ENCODE results near the gene BBLN. TPM values are rescaled to one million over a fixed set of nuclear protein-coding genes. Genes with fewer than 3 reads are reported as not detected.

The BBLN gene
- total RNA-seq, 8 experiments from 2014 or later = 60.0 to 233 (median 148) TPM

DNA sequence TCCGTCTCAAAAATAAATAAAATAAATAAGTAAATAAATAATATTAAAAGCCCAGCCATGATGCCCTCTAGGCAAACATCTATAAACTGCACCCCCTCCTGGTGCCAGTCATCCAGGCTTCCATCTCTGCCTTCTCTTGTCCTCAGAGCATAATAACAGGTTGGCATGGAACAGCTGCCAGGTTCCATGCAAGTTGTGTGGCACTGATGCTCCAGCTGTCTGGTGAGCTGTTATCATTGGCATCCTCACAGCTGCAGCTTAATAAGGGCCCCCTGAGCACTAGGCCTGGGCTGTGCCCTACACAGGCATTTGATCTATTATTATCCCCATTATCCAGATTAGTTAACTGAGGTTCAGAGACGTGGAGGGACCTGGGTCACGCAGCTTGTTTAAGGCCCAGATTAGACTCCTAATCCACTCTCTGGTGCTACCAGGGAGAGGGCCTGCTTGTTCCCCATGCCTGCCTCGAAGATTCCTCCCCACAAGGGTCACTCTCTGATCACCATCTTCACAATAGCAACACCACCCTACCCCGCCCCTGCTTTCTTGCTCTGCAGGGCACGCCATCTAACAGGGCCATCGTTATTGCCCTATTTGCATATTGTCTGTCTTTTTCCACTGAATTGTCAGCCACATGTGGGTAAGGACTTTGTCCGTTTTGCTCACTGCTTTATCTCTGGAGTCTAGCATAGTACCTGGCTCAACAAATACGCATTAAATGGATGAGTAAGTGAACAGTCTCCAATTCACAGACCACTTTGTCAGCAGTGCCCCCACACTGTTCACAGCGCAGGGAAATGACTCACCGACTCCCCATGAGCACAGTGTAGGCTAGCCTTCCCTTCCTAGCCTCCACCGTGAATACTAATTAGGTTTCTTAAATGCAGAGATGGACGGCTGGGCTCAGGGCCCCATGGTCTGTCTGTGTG, 41.6 kb downstream of the BBLN start:
- Histone ChIP-seq H3K4me3 (no peak overlapping the region), H3K4me1 (replicated peaks in 1 of 2) (peaks cover 0 to 6% of the 10 kb centered on the region in 2 donors), H3K27ac (no peak overlapping the region)
- in situ Hi-C loops (cut with MboI; ENCODE audit: low pct_unique_long_range_greater_than_20kb in 2 of 9, low sequenced_read_pairs in 9 of 9, unreplicated experiment in 9 of 9) = no loop called here
- no peak for ATAC-seq (replicated peaks in 6 of 8)
- WGBS, 10 experiments = 52 to 100% (median 63%) methylated on average over 1 to 13 of the region's 13 CpGs; no CpG with 5 or more reads in 2 of the 10 experiments

DNA sequence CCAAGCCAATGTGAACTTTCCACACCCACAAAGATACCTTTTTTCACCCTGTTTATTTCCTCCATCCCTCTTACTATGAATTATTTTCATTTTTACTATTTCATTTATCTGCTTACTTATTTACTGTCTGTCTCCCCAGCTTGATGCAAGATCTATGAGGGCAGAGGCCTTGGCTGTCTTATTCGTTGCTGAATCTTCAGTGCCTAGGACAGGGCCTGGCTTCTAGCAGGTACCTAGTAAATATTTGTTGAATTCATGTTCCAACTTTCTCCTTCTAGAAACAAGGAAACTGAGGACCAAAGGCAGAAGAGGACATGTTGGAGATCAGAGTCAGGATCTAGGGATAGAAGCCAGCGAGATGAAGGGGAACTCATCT, 42.6 kb downstream of the BBLN start:
- 0 to 60% (median 6%) methylated on average over 1 to 2 of the region's 2 CpGs; no CpG with 5 or more reads in 5 of the 10 experiments for WGBS, 10 experiments
- no peak for ATAC-seq (replicated peaks in 6 of 8)
- in situ Hi-C loops (cut with MboI; ENCODE audit: low pct_unique_long_range_greater_than_20kb in 2 of 9, low sequenced_read_pairs in 9 of 9, unreplicated experiment in 9 of 9) = no loop called here
- Histone ChIP-seq H3K4me1 (replicated peaks in 1 of 2) (peaks cover 0 to 6% of the 10 kb centered on the region in 2 donors), H3K4me3 (no peak overlapping the region), H3K27ac (no peak overlapping the region)

DNA sequence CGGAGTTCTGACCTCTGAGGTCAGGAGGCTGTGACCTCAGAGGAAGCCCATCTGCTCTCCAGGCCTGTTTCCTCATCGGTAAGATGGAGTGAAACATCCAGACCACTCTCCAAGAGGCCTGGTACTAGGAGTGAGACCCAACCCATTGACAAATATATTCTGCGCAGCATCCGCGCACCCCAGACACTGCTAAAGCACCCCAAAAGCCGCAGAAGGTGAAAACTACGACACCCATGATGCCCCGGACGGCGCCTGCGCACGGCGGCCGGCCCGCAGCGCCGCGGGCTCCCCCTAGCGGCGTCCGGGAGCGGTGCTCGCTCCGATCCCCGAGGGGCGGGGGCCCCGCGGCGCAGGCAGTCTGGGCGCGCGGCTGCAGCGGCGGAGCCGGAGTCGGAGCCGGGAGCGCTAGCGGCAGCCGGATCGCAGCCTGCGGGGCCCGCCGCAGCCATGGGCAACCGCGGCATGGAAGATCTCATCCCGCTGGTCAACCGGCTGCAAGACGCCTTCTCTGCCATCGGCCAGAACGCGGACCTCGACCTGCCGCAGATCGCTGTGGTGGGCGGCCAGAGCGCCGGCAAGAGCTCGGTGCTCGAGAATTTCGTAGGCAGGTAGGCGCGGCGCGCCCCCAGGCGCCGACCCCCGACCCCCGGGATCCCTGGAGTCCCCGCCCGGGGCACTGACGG, 43.1 kb downstream of the BBLN start, which contains the start of gene DNM1:
Gene DNM1, plus strand, starts transcription at position 356 of the 683 bp plus-strand sequence. Its CDS starts 92 bp downstream, at position 448.
- ATAC-seq (replicated peaks in 6 of 8) = peak; percentile 62 to 90 (median 67)
- in situ Hi-C loops (cut with MboI; ENCODE audit: low pct_unique_long_range_greater_than_20kb in 2 of 9, low sequenced_read_pairs in 9 of 9, unreplicated experiment in 9 of 9) = no loop called here
- Histone ChIP-seq H3K4me3 (peak within 1 kb of the TSS; percentile 65 to 97 (median 78)), H3K4me1 (replicated peaks in 1 of 2) (peaks cover 0 to 6% of the 10 kb centered on the region in 2 donors), H3K27ac (peak within 1 kb of the TSS; percentile 80 to 82)
- 0 to 33% (median 0%) methylated on average over 1 to 24 of the region's 72 CpGs; no CpG with 5 or more reads in 7 of the 10 experiments for WGBS, 10 experiments

DNA sequence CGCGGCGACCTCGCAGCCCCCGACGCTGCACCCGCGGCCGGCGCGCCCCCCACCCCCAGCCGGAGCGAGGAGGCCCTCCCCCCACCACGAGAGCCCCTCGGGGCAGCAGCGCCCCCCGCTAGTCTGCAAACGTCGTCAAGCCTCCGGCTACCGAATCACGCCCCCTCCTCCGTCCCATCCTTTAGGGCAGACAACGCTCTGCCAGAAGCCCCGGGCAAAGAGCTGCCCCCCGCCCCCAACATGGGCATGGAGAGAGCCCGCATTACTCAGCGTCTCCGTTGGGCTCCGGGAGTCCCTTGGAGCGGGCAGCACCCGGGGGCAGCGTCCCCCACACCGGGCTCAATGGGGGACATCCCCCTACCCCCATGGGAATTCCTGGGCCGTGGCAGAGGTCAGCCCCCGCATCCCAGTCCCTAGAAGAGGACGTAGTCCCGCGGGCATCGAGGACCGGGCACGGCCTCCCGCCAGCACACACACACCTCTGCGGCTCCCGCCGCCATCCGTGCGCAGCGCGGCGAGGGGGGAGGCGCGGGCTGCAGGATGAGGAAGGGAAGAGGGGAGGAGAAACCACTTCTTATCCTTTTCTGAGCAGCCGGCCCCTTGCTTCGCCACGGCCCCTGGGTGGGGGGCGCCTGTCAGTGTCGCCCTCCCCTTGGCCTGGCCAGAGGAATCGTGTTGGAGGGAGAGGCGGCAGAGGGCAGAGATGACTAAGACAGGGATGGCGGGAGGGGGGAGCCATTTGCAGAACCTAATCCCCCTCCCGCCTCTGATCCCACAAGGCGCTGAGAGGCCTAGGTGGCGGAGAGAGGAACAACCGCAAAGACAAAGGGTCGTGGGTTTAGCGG, 43.9 kb downstream of the BBLN start:
- H3K4me3 ChIP-seq = peak overlapping the region; percentile 65 to 97 (median 78)
- in situ Hi-C loops (cut with MboI; ENCODE audit: low pct_unique_long_range_greater_than_20kb in 2 of 9, low sequenced_read_pairs in 9 of 9, unreplicated experiment in 9 of 9) = no loop called here
- peaks cover 0 to 6% of the 10 kb centered on the region in 2 donors for H3K4me1 ChIP-seq (replicated peaks in 1 of 2)
- WGBS, 10 experiments = 0 to 20% (median 4%) methylated on average over 1 to 10 of the region's 67 CpGs; no CpG with 5 or more reads in 6 of the 10 experiments
- H3K27ac ChIP-seq = peak overlapping the region; percentile 80 to 82
- peak; percentile 32 to 81 (median 77) for ATAC-seq (replicated peaks in 6 of 8)

DNA sequence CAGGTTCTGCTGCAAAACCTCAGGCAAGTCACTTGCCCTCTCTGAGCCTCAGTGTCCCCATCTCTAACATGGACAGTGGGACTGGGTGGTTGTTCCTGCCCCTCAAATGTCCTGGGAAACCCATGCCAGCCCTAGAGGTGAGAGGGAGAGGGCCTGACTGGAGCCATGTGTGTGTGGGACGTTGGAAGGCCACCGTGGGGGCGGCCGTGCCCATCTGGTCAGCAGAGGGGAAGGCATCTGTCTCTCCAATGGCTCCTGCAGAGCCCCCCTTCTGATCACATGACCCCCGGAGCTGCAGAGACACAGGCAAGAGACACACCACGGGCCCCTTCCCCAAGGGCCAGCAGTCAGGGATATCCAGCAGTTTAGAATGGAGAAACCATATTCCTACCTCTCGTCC, 44.8 kb downstream of the BBLN start:
- 37 to 83% (median 60%) methylated on average over 2 to 7 of the region's 7 CpGs; no CpG with 5 or more reads in 7 of the 10 experiments for WGBS, 10 experiments
- ATAC-seq (replicated peaks in 6 of 8) = no peak
- H3K4me1 ChIP-seq (replicated peaks in 1 of 2) = peaks cover 0 to 12% of the 10 kb centered on the region in 2 donors
- H3K4me3 ChIP-seq = peak overlapping the region; percentile 65 to 97 (median 78)
- in situ Hi-C loops (cut with MboI; ENCODE audit: low pct_unique_long_range_greater_than_20kb in 2 of 9, low sequenced_read_pairs in 9 of 9, unreplicated experiment in 9 of 9) = no loop called here
- H3K27ac ChIP-seq = peak overlapping the region in 1 of 2 donors; percentile 80

DNA sequence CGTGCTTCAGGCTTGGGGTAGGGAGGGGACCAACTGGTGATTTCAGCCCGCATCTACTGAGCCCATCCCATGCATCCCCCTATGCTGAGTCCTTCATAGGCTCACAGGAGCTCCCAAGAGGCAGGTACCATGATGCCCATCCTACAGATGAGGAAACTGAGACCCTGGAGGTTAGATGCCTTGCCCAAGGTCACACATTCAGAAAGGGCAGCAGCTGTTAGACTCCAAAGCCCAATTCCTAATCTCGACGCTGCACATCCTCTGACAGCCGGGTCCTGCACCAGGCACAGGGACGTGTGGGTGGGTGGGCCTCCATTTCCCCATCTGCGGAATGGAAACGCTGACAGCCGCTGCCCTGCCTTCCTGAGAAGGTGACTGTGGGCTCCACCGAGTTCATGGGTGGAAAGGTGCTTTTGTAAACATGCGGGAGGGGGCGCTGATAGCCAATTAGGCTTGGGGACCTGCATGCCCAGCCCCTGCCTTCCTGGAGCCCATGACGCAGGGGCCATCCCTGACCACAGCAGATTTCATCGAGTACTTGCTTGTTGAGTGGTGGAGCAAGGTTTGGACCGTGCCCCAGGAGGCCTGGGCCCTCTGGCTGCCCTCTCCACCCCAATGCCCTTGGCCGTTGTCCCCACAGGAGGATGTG, 45.4 kb downstream of the BBLN start:
- no peak overlapping the region for H3K4me3 ChIP-seq
- no peak overlapping the region for H3K27ac ChIP-seq
- in situ Hi-C loops (cut with MboI; ENCODE audit: low pct_unique_long_range_greater_than_20kb in 2 of 9, low sequenced_read_pairs in 9 of 9, unreplicated experiment in 9 of 9) = no loop called here
- peaks cover 0 to 12% of the 10 kb centered on the region in 2 donors for H3K4me1 ChIP-seq (replicated peaks in 1 of 2)
- 93 to 100% (median 95%) methylated on average over 1 to 5 of the region's 16 CpGs; no CpG with 5 or more reads in 6 of the 10 experiments for WGBS, 10 experiments
- ATAC-seq (replicated peaks in 6 of 8) = no peak

DNA sequence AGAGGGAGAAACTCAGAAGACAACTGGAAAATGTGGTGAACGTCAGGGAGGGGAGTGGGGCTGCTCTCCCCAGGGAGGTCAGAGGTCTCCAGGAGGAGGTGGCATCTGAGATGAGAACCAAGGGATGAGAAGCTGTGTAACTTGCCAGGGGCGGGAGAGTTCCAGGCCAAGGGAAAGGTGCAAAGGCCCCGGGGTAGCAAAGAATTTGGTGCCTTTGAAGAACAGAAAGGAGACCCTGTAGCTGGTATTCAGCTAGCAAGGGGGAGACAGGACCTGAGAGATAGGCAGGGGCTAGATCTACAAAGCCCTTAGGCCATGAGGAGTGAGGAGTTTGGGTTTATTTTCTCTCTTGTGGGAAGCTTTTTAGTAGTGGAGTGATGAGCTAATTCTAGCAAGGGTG, 46.4 kb downstream of the BBLN start:
- in situ Hi-C loops (cut with MboI; ENCODE audit: low pct_unique_long_range_greater_than_20kb in 2 of 9, low sequenced_read_pairs in 9 of 9, unreplicated experiment in 9 of 9) = no loop called here
- ATAC-seq (replicated peaks in 6 of 8) = no peak
- H3K27ac ChIP-seq = no peak overlapping the region
- no peak overlapping the region for H3K4me3 ChIP-seq
- 67 to 100% (median 79%) methylated on average over 1 to 2 of the region's 3 CpGs; no CpG with 5 or more reads in 4 of the 10 experiments for WGBS, 10 experiments
- H3K4me1 ChIP-seq (replicated peaks in 1 of 2) = peaks cover 0 to 18% of the 10 kb centered on the region in 2 donors

DNA sequence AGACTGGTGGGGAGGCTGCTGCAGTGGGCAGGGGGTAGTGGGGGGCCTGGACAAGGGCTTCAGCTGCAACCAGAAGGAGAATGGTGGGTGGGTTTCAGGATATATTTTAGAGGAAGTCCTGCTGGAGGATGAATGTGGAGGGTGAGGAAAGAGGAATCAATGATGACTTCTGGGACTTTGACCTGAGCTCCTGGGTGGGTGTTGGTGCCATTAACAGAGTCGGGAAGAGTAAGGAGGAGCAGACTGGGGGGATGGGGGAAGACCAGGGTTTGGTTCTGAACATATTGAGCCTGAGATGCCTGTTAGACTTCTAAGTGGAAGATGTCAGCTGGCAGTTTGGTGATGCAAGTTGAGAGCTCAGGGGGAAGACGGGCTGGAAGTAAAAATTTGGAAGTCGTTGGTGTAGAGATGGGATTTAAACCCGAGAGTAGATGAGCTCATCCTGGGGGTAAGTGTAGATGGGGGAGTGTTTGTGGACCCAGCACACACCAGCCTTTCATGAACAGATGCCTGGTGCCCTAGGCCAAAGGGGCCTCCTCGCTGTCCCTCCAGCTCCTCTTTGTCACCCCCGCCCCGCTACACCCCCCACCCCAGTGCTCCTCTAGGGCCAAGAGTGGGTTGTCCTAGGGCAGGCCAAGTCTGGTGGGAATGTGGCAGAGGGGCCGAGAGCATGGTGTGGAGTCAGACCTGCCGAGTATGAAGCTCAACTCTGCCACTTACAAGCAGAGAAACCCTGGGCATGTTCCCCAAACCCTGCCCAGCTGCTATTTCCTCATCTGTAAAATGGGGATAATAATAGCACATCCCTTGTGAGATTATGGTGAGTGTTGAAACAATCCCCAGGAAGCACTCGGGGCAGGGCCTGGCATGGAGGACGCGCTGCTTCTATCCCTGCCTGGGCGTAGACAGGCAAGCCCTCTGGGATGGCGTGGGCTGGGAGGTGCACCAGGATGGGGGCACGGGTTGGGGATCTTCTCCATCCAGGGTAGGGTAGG, 47.1 kb downstream of the BBLN start:
- in situ Hi-C loops (cut with MboI; ENCODE audit: low pct_unique_long_range_greater_than_20kb in 2 of 9, low sequenced_read_pairs in 9 of 9, unreplicated experiment in 9 of 9) = no loop called here
- no peak for ATAC-seq (replicated peaks in 6 of 8)
- Histone ChIP-seq H3K4me3 (no peak overlapping the region), H3K4me1 (replicated peaks in 1 of 2) (peaks cover 0 to 18% of the 10 kb centered on the region in 2 donors), H3K27ac (no peak overlapping the region)
- WGBS, 10 experiments = 20 to 100% (median 90%) methylated on average over 1 to 5 of the region's 15 CpGs; no CpG with 5 or more reads in 3 of the 10 experiments

DNA sequence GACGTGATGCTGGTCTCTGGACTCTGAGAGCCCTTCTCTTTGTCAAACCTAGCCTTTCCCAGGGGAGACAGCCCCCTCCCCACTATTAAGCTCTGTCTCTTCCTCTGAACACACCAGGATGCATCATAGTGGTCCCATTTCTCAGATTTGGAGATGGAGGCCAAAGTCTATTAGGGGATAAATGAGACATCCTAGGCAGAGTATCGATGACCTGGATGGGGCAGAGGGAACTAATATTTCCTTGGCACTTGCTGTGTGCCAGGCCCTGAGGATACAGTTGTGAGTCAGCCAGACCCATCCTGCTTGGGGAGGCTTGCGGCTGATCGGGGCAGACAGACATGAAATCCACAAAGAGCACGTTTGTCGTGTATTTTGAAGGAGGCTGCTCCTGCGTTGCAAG, 48.3 kb downstream of the BBLN start:
- in situ Hi-C loops (cut with MboI; ENCODE audit: low pct_unique_long_range_greater_than_20kb in 2 of 9, low sequenced_read_pairs in 9 of 9, unreplicated experiment in 9 of 9) = no loop called here
- no peak for ATAC-seq (replicated peaks in 6 of 8)
- H3K4me1 ChIP-seq (replicated peaks in 1 of 2) = peaks cover 0 to 18% of the 10 kb centered on the region in 2 donors
- H3K4me3 ChIP-seq = no peak overlapping the region
- H3K27ac ChIP-seq = no peak overlapping the region
- WGBS, 10 experiments = 20 to 100% (median 85%) methylated on average over 1 to 4 of the region's 7 CpGs; no CpG with 5 or more reads in 2 of the 10 experiments

DNA sequence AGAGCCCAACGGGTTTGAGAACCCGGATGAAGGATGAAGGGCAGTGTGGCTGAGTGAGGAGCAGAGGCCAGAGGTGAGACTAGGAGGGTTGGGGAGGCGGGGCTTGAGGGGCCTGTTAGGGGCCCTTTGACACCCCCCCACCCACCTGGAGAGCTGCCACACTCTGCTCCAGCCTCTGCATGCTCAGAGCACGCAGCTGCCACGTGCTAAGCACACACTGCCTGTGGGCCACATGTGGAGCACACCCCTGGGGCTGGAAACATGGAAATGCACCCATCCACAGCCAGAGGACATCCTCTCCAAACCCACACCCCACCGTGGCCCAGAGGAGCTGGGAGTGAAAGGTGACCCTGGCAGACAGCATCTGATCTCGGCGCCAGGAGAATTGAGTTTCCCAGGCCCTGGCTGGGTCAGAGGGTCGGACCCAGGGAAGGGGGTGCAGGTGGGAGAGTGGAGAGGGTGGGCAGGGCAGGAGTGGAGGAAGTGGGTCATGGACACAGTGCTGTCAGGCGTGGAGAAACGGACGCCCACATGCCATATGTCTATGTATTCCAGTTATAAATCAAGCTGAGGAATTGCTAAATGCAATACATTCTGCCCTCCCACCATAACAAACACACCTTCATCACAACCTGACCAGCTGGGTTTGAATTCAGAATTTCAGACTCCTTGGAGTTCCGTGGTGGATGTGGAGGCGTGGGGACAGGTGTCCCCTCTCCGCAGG, 49.0 kb downstream of the BBLN start:
- H3K4me1 ChIP-seq (replicated peaks in 1 of 2) = peaks cover 0 to 18% of the 10 kb centered on the region in 2 donors
- no peak overlapping the region for H3K4me3 ChIP-seq
- in situ Hi-C loops (cut with MboI; ENCODE audit: low pct_unique_long_range_greater_than_20kb in 2 of 9, low sequenced_read_pairs in 9 of 9, unreplicated experiment in 9 of 9) = no loop called here
- H3K27ac ChIP-seq = peak overlapping the region in 1 of 2 donors; percentile 49
- WGBS, 10 experiments = 80 to 90% methylated on average over 1 to 2 of the region's 15 CpGs; no CpG with 5 or more reads in 8 of the 10 experiments
- peak in 5 of 8 experiments; percentile 2 to 82 (median 16) for ATAC-seq (replicated peaks in 6 of 8)
